Left ventricle myocardium superior (tissue), 1 donor: ENCODE results near the gene CDNF. TPM values are rescaled to one million over a fixed set of nuclear protein-coding genes. Genes with fewer than 3 reads are reported as not detected.

ENCODE experiments used
- ATAC-seq: fragments of 200-7000 bp; cut with Tn5 transposase; one replicate; pipeline ENCODE4 v1.9.1; 2020; ENCODE audit warnings: mild to moderate bottlenecking, moderate library complexity
- DNase-seq: peaks from one replicate; pipeline ENCODE4 v3.0.0-alpha.2; 2020
- intact Hi-C: fragments of 100-400 bp; cut with micrococcal nuclease; formaldehyde crosslinking; loops from one replicate; pipeline ENCODE4 v1.11.0; 2022
- total RNA-seq: library from RNA; stranded (reverse); fragmentation: NEBNext Ultra II Directional; extraction: Animal tissue kit (Norgen Biotek cat#: 25700); gene quantifications from one replicate; pipeline ENCODE4 v1.2.1, GENCODE V29; 2021
- donor health status: DM: no; HTN: yes; CAD: no; lungs with severe emphysema.

Gene CDNF
- total RNA-seq, 1 donor from 2014 or later, result 2.0 TPM

DNA sequence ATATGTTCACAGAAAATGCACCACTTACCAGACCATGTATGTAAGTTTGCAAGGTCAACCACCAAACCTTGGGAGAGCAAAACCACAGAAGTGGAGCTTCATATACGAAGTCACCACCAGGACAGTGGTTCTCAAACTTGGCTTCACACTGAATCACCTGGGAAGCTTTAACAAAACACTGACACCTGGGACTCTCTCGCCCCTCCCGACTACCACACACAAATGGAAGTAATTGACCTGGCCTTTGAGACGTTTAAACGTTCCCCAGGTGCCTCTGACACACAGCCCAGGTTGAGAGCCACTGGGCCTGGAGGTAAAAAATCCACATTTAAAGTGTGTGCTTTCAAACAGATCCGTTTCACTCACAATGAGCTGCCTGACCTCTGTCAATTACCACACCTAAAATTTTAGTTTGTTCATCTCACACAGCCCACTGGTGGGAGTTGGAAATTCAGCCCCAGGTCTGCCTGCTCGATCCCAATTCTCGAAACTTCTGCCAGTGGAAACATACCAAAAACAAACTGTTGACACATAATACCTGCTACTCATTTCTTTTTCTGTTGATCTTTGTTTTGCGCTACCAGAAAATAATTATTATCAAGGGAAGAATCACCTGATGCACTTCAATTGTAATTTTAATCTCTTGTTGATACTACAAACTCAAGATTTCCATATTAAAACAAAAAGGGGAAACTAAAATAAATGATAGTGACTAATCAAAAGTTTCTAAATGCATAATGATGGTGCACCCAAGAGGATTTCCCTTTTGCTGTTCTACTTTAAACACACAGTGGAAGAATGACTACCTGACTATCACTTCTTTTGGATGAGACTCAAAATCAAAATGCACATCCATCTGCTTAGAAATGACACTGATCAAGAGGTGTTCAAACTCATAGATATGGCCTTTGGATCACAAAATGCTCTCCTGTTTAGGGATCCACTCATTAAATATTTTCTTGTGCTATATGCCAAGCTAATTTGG, 26.6 kb downstream of the CDNF start:
- DNase-seq (no peak), ATAC-seq (no peak)
- intact Hi-C loops, result no loop called here

DNA sequence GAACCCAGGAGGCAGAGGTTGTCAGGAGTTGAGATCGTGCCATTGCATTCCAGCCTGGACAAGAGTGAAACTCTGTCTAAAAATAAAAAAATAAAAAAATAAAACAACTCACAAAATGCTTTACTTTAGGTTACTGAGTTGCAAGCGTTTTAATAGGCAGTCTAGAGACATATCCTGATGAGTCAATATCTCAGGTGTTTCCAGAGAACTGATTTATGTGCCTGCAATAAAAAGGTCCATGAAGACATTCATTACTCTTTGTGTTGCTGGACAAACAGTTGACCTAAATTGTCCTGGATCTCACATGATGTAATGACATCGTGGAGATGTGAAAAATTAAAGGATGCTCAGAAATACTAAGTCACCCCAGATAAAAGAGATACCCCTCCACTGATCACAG, 31.5 kb downstream of the CDNF start:
- no peak for DNase-seq
- intact Hi-C loops, result no loop called here
- no peak for ATAC-seq

DNA sequence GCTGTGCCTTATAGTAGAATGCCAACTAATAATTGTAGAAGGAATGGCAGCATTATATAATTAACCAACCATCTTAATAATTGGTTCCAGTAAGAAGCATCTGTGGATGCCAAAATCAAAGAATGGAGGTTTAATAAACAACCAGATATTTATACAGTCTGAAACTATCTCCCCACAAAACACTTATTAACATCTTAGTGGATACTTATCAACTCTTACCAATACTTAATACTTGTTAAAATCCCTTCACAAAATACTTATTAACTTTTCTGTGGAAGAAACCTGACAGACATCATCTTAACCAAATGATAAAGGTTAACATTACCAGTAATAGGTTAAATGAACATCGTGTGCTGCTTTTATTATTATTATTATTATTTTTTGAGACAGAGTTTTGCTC, 34.0 kb downstream of the CDNF start:
- intact Hi-C loops, result no loop called here
- no peak for ATAC-seq
- DNase-seq, result no peak

DNA sequence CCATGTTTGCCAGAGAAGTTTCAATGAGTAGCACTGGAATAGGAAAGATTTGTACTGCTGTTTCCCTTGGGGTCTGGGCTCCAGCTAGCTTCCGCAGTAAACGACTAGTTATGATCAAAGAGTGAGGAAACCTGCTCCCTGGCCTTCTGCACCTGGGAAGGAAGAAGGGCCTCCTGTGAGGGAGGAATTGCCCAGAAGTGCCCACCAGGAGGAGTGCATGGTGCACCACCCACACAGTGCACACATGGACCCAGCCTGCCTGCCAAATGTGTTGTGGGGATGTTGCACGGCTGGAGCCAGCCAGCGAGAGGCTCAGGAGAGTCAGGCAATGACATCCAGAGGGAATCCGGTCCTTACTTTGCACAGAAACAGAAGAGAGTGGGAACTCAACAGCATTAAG, 36.1 kb downstream of the CDNF start:
- ATAC-seq (no peak), DNase-seq (no peak)
- intact Hi-C loops, result no loop called here

DNA sequence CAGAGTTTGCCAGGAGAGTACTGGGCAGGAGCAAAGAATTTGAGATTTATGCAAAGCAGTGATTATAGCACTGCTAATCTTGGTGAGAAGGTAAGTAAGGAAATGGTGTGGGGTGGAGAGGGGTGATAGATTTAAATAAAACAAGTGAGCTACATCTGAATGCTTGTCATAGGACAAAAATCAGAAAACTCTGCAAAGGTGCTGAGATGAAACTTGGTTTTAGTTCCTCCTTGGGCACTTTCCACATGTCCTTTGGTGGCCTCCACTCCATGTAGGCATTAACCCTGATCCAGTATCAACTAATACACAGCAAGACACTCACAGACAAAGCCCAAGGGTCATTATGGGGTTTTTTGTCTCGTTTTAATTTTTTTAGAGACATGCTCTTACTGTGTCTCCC, 37.4 kb downstream of the CDNF start:
- ATAC-seq (no peak), DNase-seq (no peak)
- intact Hi-C loops, result no loop called here

DNA sequence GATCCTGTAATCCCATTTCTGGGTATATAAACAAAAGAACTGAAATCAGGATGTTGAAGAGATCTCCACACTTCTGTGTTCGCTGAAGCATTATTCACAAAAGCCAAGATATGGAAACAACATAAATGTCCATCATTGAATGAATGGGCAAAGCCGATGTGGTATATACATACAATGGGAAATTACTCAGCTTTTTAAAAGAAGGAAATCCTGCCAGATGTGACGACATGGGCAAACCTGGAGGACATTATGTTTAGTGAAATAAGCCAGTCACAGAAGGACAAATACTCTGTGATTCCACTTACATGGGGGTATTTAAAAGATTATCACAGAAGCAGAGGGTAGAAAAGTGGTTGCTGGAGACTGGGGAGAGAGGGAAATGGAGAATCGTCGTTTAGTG, 39.2 kb downstream of the CDNF start:
- DNase-seq (no peak), ATAC-seq (no peak)
- intact Hi-C loops, result no loop called here

DNA sequence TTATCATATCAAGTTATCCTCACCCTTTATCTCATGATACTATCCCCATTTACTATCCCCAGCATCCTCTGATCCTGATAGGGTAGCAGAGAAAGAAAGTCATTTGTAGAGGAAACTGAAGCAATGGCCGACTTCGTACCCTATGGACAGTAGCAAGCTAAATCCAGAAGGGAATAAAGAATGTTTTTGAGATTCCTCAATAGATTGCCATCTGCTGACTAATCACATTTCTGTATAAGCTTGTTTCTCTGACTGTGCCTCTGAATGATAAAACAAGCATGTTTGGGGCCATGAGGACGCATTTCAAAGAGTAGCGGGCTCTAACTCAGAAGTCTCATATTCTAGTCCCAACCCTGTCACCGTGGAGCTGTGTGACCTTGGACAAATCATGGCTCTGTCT, 49.9 kb downstream of the CDNF start:
- ATAC-seq (no peak), DNase-seq (no peak)
- intact Hi-C loops, result no loop called here

DNA sequence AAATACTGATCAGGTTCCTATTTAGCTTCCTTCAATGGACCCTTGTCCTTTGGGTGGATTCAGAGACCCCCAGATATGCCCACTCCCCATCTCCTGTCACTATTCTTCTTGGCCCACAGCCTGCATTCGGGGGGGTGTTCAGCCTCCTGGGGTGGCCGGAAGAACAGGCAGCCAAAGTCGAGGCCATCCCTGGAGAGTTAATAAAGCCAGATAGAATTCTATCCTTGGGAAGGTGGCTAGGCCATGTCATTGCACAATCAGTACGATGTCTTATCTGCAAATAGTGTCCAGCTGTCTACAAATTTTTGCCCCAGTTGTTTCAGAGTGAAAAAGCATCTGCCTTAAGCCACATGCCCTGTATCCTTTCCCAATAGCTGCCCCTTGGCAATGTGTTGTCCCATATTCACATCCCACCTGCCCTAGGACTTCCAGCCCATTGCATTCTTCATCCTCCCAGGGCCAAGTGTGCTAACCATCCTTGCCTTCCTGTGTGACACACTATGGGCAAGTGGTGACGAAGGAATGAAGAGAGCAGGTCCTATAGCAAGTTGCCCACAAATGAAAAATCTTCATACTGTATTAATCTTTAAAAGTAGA, 53.3 kb downstream of the CDNF start:
- ATAC-seq (peak; percentile 51), DNase-seq (no peak)
- intact Hi-C loops, result no loop called here

DNA sequence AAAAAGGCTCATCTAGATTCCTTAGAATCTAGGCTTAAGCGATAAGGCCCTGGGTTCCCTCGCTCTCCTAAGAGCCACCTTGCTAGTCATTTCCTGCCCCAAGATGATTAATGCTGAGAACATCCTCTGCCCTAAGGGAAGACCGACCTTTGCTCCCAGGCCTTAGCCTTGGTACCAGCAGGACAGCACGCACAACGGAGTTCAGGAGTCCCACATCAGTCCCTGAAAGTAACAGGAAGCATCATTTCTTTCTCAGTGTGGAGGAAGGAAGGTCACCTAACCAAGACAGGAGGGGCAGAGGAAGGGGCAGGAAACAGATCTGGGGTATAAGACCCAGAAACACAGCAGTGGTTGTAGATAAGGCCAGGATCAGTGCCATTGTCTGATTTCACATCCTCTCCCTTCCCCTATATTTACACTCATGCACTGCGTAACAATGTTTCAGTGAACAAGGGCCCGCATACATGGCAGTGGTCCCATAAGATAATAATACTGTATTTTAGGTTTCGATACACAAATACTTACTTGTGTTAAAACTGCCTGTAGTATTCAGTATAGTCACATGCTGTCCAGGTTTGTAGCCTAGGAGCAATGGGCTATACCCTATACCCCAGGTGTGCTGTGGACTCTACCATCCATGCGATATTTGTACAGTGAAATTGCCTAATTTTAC, 55.0 kb downstream of the CDNF start:
- DNase-seq, result no peak
- intact Hi-C loops, result no loop called here
- ATAC-seq, result no peak

DNA sequence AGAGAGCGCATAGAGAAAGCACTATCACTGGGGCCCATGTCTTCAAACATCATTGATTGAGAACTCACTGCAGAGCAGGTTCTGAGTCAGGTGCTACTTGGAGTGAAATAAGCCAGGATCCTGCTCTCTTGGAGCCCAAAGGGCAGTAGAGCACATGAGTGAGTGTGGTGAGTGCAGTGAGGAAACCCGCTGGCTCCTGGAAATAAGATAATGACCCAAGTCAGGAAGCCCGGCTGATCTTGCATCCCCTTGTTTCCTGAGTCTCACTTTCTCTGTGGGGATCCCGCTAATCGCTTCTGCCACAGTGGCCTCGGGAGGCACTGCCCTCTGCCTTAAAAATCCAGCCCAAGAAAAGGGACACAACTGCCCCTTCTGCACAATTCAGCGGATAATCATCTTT, 56.1 kb downstream of the CDNF start:
- ATAC-seq (no peak), DNase-seq (no peak)
- intact Hi-C loops, result no loop called here

DNA sequence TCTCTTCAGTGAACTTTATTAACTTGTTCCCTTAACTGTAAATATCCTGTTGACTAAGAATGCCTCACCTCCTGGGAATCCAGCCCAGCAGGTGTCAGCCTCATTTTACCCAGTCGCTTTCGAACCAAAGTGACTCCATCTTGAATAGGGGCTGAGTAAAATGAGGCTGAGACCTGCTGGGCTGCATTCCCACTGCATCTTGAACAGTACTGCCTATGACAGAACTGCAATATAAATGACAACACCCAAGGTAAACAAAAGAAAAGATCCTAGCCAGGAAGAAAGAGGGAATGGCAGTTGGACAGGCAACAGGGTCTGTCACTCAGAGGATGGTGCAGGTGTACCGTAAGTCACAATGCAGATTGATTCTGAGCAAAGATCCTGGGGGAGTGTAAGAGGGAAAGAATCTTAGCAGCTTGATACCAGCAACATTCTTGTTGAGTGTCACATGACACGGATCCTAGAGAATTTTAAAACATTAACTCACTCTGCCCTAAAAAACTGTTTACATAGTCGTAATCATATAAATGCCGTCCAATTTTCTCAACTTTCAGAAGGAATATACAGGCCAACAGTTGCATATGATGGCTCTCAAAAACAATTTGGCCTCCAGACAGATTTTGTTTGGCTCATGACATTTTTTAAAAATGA, 58.7 kb downstream of the CDNF start:
- ATAC-seq (peak; percentile 83), DNase-seq (no peak)
- intact Hi-C loops, result no loop called here

DNA sequence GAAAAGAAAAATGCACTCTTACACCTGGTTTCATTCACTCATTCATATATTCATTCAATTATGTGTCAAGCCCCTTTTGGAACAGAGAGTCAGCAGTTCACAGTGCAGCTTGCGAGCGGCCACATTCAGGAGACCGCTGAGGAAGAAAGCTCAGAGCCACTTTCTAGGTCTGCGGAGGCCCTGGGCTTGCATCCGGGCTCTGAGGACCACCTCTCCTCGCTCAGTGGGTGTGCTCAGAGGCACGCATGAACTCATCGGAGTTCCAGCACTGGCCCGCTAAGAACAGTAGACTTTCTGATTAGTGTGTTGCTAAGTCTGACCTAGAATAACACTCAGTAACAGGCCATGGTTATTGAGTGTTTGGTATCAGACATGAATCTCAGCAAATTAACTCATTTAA, 61.3 kb downstream of the CDNF start:
- intact Hi-C loops, result no loop called here
- no peak for ATAC-seq
- DNase-seq, result no peak

DNA sequence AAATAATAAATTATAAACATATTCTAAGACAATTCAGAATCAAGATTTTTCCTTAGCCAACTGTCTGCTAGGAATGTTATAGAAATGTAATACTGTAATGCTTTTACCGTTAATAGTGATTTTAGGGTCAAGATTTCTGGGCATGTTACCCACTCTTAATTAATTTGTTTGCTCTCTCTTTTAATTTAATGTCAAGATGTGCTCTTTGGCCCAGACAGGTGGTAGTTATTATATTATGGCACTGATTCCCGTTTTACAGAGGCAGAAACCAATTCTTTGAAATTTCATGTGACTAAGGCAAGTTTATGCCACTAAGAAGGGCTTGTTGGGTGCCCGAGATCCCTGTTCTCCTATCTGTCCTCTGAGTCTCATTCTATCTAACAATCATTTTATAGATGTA, 62.2 kb downstream of the CDNF start:
- ATAC-seq, result no peak
- DNase-seq, result no peak
- intact Hi-C loops, result no loop called here

DNA sequence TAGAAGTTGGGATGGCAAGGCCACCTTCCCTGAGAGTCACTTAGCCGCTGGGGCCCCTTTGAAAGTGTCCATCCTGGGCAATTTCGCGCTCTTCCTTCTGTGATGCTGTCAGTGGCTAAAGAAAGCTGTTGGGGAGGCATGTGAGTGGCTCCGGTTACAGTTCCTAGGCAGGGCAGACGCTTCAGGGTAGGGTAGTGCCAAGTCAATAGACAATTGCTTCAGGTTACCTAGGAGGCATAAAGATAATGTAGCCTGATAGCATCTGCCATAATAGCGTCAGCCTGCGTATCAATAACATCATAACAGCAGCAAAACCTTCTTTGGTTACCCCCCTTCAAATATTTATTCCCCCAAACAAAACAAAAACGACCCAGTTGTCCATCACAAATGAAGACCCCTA, 63.0 kb downstream of the CDNF start, which contains the start of gene FAM107B:
Gene FAM107B, minus strand, starts transcription at position 101 of the 400 bp plus-strand sequence. CDS start 234 bp downstream, outside the sequence.
- ATAC-seq (no peak), DNase-seq (no peak)
- intact Hi-C loops, result no loop called here

DNA sequence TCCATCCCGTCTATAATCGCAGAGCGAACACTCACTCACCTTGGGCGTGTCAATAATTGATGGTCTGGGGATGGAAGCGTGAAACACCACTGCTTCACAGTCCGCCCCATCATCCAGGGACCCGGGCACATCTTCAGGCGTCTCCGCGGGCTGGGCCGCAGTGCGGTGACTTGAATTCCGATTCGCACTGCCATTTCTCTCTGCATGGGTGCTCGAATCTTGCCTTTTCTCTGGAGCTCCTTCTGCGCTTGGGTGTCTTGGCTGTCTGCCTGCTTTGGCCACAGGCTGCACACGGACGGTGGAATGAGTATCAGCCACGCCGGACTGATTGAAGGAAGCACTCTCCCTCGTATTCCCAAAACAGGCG, 63.6 kb downstream of the CDNF start:
- DNase-seq, result no peak

DNA sequence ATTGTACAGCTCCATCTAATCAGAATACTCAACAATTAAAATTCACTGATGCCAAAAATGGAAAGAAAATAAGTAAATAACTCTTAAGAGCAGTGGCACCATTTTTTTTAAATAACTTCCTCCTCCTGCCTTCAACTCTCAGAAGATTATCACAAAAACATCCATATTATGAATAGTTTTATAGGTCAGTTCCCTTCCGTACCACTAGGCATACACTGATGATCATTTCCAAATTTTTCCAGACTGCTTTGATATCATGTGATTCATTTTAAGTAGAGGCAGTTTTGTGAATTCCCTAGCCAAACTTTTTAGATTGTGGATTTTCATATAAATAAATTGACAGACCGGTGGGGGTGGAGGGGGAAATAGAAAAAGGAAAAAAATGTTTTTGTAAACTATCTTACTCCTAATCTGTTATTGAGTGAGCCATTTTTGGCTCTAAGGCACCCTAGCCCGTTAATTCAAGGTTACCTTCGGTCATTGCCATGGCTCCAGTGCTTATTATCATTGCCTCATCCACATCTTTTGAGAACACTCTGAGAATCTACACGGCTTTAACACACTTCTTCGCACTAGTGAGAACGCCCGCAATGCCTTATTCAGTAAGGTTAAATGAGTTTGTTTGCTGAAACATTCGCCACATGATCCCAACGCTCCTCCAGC, 64.2 kb downstream of the CDNF start:
- DNase-seq (no peak), ATAC-seq (no peak)
- intact Hi-C loops, result no loop called here

More for the DNA sequence above, 63.6 kb downstream of the CDNF start:
- ATAC-seq, result no peak
- intact Hi-C loops, result no loop called here

DNA sequence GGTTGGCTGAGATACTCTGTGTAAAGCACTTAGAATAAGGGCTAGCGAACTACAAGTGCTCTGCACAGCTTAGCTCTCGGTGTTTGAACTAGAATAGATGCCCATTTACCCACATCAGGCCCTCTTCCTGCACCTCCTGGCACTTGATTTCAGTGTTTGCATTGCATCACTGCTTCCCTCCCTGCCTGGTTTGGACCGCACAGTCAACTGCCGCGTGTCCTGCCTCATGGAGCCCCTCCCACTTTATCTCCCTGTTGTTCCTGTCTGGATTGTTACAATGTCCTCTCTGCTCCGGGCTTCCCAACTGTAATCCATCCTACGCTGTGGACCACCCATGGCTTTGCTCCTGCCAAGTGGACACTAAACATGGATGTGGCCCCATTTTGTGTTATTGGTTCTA, 65.4 kb downstream of the CDNF start:
- DNase-seq, result no peak
- ATAC-seq, result peak; percentile 47
- intact Hi-C loops, result no loop called here

DNA sequence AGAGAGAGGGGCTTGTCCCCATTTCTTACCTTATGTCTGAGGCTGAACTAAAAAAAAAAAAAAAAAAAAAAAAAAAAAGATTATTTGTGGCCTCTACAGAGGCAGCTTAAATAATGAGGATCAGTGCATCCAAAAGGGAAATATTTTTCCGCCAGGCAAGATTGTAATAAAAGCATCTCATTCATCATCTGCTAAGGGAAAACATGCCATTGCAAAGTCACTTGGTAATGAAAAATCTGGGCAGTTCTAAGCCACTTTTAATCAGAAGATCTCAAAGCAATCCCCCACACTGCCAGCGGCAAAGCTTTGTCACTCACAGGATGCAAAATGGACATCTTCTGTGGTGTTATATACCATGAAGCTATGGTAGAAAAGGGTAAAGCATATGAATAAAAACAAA, 66.9 kb downstream of the CDNF start:
- intact Hi-C loops, result no loop called here
- DNase-seq, result no peak
- no peak for ATAC-seq
